WTC11 (cell line): ENCODE data around the gene MPP2.

Experiments
- CBFB ChIP-seq: sonication (generic); formaldehyde crosslinking; IDR thresholded peaks from 2 replicates; pipeline ENCODE4 v1.8.1; 2022; ENCODE audit warnings: mild to moderate bottlenecking, low read depth, missing genetic modification reagents
- CTCF ChIP-seq: fragments of 200-600 bp; IDR thresholded peaks from 2 replicates; pipeline ENCODE4 v1.8.0; 2022; ENCODE audit warnings: antibody characterized with exemption
- JUN ChIP-seq: sonication (generic); formaldehyde crosslinking; IDR thresholded peaks from 2 replicates; pipeline ENCODE4 v1.8.0; 2023; ENCODE audit warnings: mild to moderate bottlenecking, missing genetic modification reagents
- MLX ChIP-seq: sonication (generic); formaldehyde crosslinking; IDR thresholded peaks from 2 replicates; pipeline ENCODE4 v1.8.1; 2023; ENCODE audit warnings: mild to moderate bottlenecking, missing genetic modification reagents, moderate library complexity
- NR3C1 ChIP-seq: sonication (generic); formaldehyde crosslinking; conservative IDR thresholded peaks from 2 replicates; pipeline ENCODE4 v1.8.1; 2023; ENCODE audit warnings: low read depth, mild to moderate bottlenecking, missing genetic modification reagents
- SP1 ChIP-seq: sonication (generic); formaldehyde crosslinking; conservative IDR thresholded peaks from 2 replicates; pipeline ENCODE4 v1.8.1; 2022; ENCODE audit warnings: missing genetic modification reagents
- TEAD4 ChIP-seq: sonication (generic); formaldehyde crosslinking; IDR thresholded peaks from 2 replicates; pipeline ENCODE4 v1.8.0; 2022; ENCODE audit warnings: mild to moderate bottlenecking, missing genetic modification reagents
- USF1 ChIP-seq: sonication (generic); formaldehyde crosslinking; IDR thresholded peaks from 2 replicates; pipeline ENCODE4 v1.8.0; 2022; ENCODE audit warnings: mild to moderate bottlenecking, missing genetic modification reagents
- ZNF121 ChIP-seq: sonication (generic); formaldehyde crosslinking; IDR thresholded peaks from 2 replicates; pipeline ENCODE4 v1.8.0; 2023; ENCODE audit warnings: missing genetic modification reagents
- ZSCAN18 ChIP-seq: fragments of 250-450 bp; sonication (Bioruptor Pico); IDR thresholded peaks from 2 replicates; pipeline ENCODE4 v2.1.2; 2022; ENCODE audit warnings: mild to moderate bottlenecking, moderate library complexity
- TF ChIP-seq, protein P1 (sequence below): sonication (generic); formaldehyde crosslinking; IDR thresholded peaks from 2 replicates; pipeline ENCODE4 v1.8.1; 2022; ENCODE audit warnings: low read depth, missing genetic modification reagents, borderline replicate concordance
- TF ChIP-seq, protein P2 (sequence below): sonication (generic); formaldehyde crosslinking; conservative IDR thresholded peaks from 2 replicates; pipeline ENCODE4 v1.8.1; 2022; ENCODE audit warnings: mild to moderate bottlenecking, missing genetic modification reagents
- TF ChIP-seq, protein P3 (sequence below): sonication (generic); formaldehyde crosslinking; IDR thresholded peaks from 2 replicates; pipeline ENCODE4 v1.8.1; 2022; ENCODE audit warnings: mild to moderate bottlenecking, moderate library complexity, missing genetic modification reagents
- TF ChIP-seq, protein P4 (sequence below): sonication (generic); formaldehyde crosslinking; IDR thresholded peaks from 2 replicates; pipeline ENCODE4 v1.8.0; 2022; ENCODE audit warnings: mild to moderate bottlenecking, missing genetic modification reagents

- TF ChIP-seq CTCF, result no peak
- no peak for TF ChIP-seq JUN (CRISPR knock-in tag)
- TF ChIP-seq TEAD4 (CRISPR knock-in tag), result no peak
- TF ChIP-seq, protein P1, sequence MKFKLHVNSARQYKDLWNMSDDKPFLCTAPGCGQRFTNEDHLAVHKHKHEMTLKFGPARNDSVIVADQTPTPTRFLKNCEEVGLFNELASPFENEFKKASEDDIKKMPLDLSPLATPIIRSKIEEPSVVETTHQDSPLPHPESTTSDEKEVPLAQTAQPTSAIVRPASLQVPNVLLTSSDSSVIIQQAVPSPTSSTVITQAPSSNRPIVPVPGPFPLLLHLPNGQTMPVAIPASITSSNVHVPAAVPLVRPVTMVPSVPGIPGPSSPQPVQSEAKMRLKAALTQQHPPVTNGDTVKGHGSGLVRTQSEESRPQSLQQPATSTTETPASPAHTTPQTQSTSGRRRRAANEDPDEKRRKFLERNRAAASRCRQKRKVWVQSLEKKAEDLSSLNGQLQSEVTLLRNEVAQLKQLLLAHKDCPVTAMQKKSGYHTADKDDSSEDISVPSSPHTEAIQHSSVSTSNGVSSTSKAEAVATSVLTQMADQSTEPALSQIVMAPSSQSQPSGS, result no peak
- no peak for TF ChIP-seq USF1 (CRISPR knock-in tag)
- TF ChIP-seq, protein P2, sequence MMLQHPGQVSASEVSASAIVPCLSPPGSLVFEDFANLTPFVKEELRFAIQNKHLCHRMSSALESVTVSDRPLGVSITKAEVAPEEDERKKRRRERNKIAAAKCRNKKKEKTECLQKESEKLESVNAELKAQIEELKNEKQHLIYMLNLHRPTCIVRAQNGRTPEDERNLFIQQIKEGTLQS, result no peak
- no peak for TF ChIP-seq MLX (CRISPR knock-in tag)
- no peak for TF ChIP-seq ZSCAN18 (CRISPR knock-in tag)
- no peak for TF ChIP-seq NR3C1 (CRISPR knock-in tag)
- no peak for TF ChIP-seq CBFB (CRISPR knock-in tag)
- no peak for TF ChIP-seq SP1 (CRISPR knock-in tag)
- TF ChIP-seq, protein P3, sequence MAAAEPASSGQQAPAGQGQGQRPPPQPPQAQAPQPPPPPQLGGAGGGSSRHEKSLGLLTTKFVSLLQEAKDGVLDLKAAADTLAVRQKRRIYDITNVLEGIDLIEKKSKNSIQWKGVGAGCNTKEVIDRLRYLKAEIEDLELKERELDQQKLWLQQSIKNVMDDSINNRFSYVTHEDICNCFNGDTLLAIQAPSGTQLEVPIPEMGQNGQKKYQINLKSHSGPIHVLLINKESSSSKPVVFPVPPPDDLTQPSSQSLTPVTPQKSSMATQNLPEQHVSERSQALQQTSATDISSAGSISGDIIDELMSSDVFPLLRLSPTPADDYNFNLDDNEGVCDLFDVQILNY, result no peak
- TF ChIP-seq, protein P4, sequence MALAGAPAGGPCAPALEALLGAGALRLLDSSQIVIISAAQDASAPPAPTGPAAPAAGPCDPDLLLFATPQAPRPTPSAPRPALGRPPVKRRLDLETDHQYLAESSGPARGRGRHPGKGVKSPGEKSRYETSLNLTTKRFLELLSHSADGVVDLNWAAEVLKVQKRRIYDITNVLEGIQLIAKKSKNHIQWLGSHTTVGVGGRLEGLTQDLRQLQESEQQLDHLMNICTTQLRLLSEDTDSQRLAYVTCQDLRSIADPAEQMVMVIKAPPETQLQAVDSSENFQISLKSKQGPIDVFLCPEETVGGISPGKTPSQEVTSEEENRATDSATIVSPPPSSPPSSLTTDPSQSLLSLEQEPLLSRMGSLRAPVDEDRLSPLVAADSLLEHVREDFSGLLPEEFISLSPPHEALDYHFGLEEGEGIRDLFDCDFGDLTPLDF (CRISPR knock-in tag), result no peak
- no peak for TF ChIP-seq ZNF121 (CRISPR knock-in tag)
These were observed 28.6 kb upstream of the MPP2 start for GRCh38 chr17:43935926-43936261.
